HG03354 (cell line): ENCODE measurements around the gene VAV2.

Experiments
- ATAC-seq: cut with Tn5 transposase; IDR thresholded peaks from one replicate; pipeline ENCODE4 v1.9.1; 2021; ENCODE audit warnings: mild to moderate bottlenecking; ENCODE audit not compliant: unreplicated experiment, poor library complexity, severe bottlenecking

The VAV2 gene

GRCh38 chr9:133714606-133715294, 277.4 kb downstream of the VAV2 start:
- ATAC-seq, result no peak

DNA sequence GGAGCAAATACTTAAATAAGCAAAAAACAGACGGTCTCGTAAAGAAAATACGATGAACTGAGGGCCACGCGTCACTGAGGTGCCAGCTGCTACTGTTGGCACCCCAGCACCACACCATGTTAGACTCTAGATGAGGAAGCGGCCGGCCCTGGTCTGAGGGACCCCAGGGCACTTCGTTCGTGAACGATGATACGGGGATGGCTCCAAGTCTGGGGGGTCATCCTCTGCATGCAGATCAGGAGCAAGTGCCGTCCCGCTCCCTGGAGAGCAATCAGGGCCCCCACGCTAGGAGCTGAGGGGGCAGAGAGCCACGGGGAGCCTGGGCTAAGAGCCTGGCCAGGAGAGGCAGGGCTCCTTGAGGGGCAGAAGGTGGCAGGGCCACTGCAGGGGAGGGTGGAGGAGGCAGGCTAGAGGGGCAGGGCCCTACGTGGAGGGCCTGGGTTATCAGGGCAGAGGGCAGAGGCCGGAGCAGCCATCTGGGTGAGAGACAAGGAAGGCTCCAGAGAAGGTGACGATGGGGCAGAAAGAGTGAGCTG, 278.1 kb downstream of the VAV2 start:
- no peak for ATAC-seq

DNA sequence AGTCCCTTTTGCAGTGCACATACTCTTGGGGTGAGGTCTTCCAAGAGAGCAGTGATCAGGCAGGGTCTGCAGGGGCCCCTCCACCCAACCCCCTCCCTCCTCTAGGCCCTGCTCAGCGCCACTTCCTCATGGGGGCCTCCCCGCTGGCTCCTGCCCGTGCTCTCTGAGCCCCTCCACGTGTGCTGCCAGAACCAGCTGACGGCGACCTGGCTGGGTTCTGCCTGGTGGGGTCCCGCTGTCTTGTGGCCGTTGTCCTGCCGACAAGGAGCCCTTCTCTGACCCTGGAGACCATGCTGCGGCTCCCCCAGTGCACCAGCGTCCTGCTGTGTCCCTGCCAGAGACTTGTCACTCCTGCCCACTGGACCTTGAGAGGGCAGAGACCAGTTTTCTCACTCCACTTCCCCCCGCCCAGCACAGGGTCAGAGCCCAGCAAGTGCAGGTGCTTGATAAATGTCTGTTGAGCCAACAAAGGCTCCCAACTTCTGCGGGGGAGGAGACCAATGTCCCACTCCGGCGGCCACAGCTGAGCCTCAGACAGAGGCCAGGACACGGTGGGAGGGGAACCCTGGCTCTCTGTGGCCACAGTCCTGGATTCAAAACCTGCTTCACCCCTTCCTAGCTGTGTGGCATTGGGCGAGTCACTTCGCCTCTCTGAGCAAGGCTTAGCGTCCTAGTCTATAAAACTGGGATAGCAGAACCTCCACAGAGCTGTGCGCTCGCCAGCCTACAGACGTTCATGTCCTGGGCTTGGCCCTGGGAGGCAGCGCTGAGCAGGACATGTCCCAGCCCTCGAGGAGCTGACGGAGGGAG, 278.8 kb downstream of the VAV2 start:
- ATAC-seq, result no peak

DNA sequence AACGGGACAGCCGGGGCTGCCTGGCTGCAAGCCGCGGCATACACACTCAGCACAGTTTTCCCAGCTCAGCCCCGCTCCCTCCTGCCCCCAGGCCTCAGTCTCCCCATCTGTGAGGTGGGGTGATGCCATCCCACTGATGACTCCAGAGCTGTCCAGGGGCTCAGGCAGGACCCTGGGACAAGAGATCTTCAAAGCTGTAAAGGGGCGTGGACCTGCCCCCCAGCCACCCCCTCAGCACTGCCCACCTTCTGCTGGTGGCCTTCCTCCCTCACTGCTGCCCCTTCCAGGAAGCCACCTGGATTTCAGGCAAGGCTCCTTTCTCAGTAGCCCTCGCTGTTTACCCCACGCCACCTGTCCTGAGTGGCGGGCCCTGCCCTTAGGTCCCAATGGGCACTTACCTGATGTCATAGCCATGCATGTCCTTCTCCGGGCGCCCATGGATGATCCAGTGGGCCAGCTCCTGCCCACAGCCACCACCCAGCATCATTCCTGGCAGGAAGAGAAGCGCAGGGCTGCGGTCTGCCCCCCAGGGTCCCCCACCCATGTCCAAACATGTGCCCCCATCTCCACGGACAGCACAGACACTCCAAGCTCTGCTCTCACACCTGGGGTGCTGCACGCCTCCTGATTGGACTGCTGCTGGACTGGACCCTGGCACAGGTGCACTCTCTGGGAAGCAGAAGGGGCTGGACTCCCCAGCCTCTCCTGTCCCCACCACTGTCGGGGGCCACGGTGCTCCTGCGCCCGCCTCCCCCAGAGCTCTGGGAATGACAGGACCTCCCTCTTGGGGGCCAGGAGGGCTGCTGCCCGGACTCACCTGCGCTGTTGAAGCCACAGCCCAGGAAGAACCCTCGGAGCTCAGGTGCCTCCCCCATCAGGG, 279.7 kb downstream of the VAV2 start:
- no peak for ATAC-seq
